ENCODE measurements around the gene USP26.

DNA sequence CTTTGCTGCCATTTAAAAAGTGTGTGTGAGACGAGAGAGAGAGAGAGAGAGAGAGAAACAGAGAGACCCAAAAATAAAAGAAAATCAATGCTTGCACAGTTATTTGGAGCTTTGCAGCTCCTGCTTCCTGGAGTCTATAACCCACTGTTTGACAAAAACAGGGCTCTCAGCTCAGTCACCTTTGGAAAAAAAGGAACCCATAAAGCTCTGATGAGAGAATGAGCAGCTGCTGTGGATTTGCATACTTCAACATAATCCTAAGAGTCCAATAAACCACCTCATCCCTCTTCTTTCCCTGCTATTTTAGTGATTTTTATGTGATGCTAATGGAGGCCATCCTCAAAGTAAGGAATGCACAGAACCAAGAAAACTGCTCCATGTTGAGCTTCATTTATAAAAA lies 50.3 kb downstream of the USP26 start:
- TF ChIP-seq, protein P1, sequence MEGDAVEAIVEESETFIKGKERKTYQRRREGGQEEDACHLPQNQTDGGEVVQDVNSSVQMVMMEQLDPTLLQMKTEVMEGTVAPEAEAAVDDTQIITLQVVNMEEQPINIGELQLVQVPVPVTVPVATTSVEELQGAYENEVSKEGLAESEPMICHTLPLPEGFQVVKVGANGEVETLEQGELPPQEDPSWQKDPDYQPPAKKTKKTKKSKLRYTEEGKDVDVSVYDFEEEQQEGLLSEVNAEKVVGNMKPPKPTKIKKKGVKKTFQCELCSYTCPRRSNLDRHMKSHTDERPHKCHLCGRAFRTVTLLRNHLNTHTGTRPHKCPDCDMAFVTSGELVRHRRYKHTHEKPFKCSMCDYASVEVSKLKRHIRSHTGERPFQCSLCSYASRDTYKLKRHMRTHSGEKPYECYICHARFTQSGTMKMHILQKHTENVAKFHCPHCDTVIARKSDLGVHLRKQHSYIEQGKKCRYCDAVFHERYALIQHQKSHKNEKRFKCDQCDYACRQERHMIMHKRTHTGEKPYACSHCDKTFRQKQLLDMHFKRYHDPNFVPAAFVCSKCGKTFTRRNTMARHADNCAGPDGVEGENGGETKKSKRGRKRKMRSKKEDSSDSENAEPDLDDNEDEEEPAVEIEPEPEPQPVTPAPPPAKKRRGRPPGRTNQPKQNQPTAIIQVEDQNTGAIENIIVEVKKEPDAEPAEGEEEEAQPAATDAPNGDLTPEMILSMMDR (IDR thresholded peaks at IDR 0.05), result no peak
- TF ChIP-seq EZH2 (IDR thresholded peaks at IDR 0.05), result no peak
- no peak for TF ChIP-seq EZH2phosphoT487 (IDR thresholded peaks at IDR 0.05)

Measured in neural progenitor cell (in vitro differentiated cells).